Keratinocyte (primary cell): Measurements from ENCODE around the gene UMODL1. TPM values are rescaled to one million over a fixed set of nuclear protein-coding genes. Genes with fewer than 3 reads are reported as not detected.

ENCODE experiments used
- DNase-seq: peaks from one replicate; pipeline ENCODE4 v3.0.0-alpha.2; 2011; ENCODE audit warnings: low read depth, missing footprints, low spot score
- FAIRE-seq: peaks from 2 replicates; lab custom pipeline; 2011; peaks lifted over from hg19 to GRCh38; lab: Jason Lieb, UNC
- H2AFZ ChIP-seq: 2 replicates; pipeline ENCODE4 v1.6.0; 2012; ENCODE audit warnings: low read length, control low read depth, inconsistent platforms; ENCODE audit not compliant: control insufficient read depth
- H3K27ac ChIP-seq: 2 replicates; pipeline ENCODE4 v1.5.1; 2011; ENCODE audit warnings: low read length; ENCODE audit not compliant: control insufficient read depth, insufficient read depth
- H3K27me3 ChIP-seq: 3 replicates; pipeline ENCODE4 v1.6.0; 2011; ENCODE audit warnings: low read length; ENCODE audit not compliant: control insufficient read depth, insufficient read depth; ENCODE audit errors: extremely low read depth
- H3K36me3 ChIP-seq, 2 experiments: 2 replicates in 1 of 2; 3 replicates in 1 of 2; pipeline ENCODE4 v1.5.1; 2011; ENCODE audit warnings: low read length in 2 of 2, mild to moderate bottlenecking in 1 of 2; ENCODE audit not compliant: control insufficient read depth in 2 of 2, insufficient read depth in 2 of 2; ENCODE audit errors: extremely low read depth in 1 of 2
- H3K4me1 ChIP-seq: 3 replicates; pipeline ENCODE4 v1.5.1; 2011; ENCODE audit warnings: low read length; ENCODE audit not compliant: control insufficient read depth, insufficient read depth; ENCODE audit errors: extremely low read depth
- H3K4me2 ChIP-seq: 3 replicates; pipeline ENCODE4 v1.6.0; 2011; ENCODE audit warnings: low read depth, low read length; ENCODE audit not compliant: control insufficient read depth, insufficient read depth; ENCODE audit errors: extremely low read depth
- H3K4me3 ChIP-seq, 3 experiments: fragments of 200-600 bp in 1 of 3; sonication (generic) in 1 of 3; 2 replicates in 2 of 3; 3 replicates in 1 of 3; pipeline ENCODE4 v1.5.1; 2011 to 2016; ENCODE audit warnings: low read length in 3 of 3, mild to moderate bottlenecking in 3 of 3, control low read depth in 2 of 3, inconsistent platforms in 1 of 3, low read depth in 1 of 3, mixed read lengths in 1 of 3, mixed run types in 1 of 3, moderate library complexity in 1 of 3; ENCODE audit not compliant: control insufficient read depth in 2 of 3, insufficient read depth in 2 of 3; ENCODE audit errors: extremely low read depth in 1 of 3
- H3K79me2 ChIP-seq: 2 replicates; pipeline ENCODE4 v1.6.0; 2012; ENCODE audit warnings: low read length; ENCODE audit not compliant: control insufficient read depth, insufficient read depth
- H3K9ac ChIP-seq: 3 replicates; pipeline ENCODE4 v1.6.0; 2011; ENCODE audit warnings: low read length; ENCODE audit not compliant: control insufficient read depth, insufficient read depth; ENCODE audit errors: extremely low read depth
- H3K9me1 ChIP-seq: 3 replicates; pipeline ENCODE4 v1.6.0; 2011; ENCODE audit warnings: low read length; ENCODE audit not compliant: control insufficient read depth, insufficient read depth; ENCODE audit errors: extremely low read depth
- H3K9me3 ChIP-seq: 2 replicates; pipeline ENCODE4 v1.5.1; 2012; ENCODE audit warnings: low read depth, low read length; ENCODE audit not compliant: control insufficient read depth
- H4K20me1 ChIP-seq: 3 replicates; pipeline ENCODE4 v1.6.0; 2011; ENCODE audit warnings: low read length; ENCODE audit not compliant: control insufficient read depth, insufficient read depth; ENCODE audit errors: extremely low read depth
- CTCF ChIP-seq, 3 experiments: IDR thresholded peaks in 1 of 3; conservative IDR thresholded peaks in 1 of 3; optimal IDR thresholded peaks in 1 of 3; 2 replicates in 2 of 3; 3 replicates in 1 of 3; pipeline versions ENCODE3 to v1.5.1; 2011; ENCODE audit warnings: low read length in 3 of 3, mild to moderate bottlenecking in 3 of 3, moderate library complexity in 2 of 3, control low read depth in 1 of 3, inconsistent platforms in 1 of 3; ENCODE audit not compliant: insufficient read depth in 2 of 3; ENCODE audit errors: extremely low read depth in 1 of 3
- EZH2 ChIP-seq: IDR thresholded peaks from one replicate; pipeline ENCODE4 v1.6.1; 2012; ENCODE audit warnings: inconsistent platforms, mild to moderate bottlenecking, low read length, moderate library complexity
- dilution Hi-C: fragments of 300-500 bp; cut with MboI; formaldehyde crosslinking; loops from one replicate; pipeline ENCODE4 v1.7.0; 2020; ENCODE audit warnings: low sequenced_read_pairs; ENCODE audit not compliant: extremely low pct_ligation_motif_present
- polyA plus RNA-seq, 5 experiments: library from polyadenylated mRNA; depleted of rRNA in 3 of 5; stranded (reverse) in 3 of 5; stranded (forward) in 1 of 5; unstranded in 1 of 5; fragments of >200 nt; gene quantifications; 1 replicate in 1 of 5; 2 replicates in 3 of 5; 3 replicates in 1 of 5; pipeline versions ENCODE4 v1.2.1 to v1.2.3, GENCODE V29; 2011 to 2012; ENCODE audit warnings: missing spikeins in 2 of 5, low read depth in 1 of 5, low replicate concordance in 1 of 5

The UMODL1 gene
- polyA plus RNA-seq, 1 donor (not counting 4 experiments of a cell fraction or from before 2014, with no cell fraction given): 0.03 TPM

- FAIRE-seq: no peak
- H3K4me3 ChIP-seq: no peak overlapping the region
Measured at GRCh38 chr21:42120903-42121535, 49.9 kb downstream of the UMODL1 start.

GRCh38 chr21:42121794-42122193 lies 50.7 kb downstream of the UMODL1 start:
- Histone ChIP-seq H3K27me3 (peaks cover 17% of the 10 kb centered on the region), H4K20me1 (no peaks in the 10 kb centered on the region), H3K9ac (no peak overlapping the region), H3K4me3 (no peak overlapping the region), H3K36me3 (no peaks in the 10 kb centered on the region), H3K27ac (no peak overlapping the region), H3K4me2 (no peak overlapping the region), H3K9me1 (peaks cover 2% of the 10 kb centered on the region), H3K9me3 (no peaks in the 10 kb centered on the region), H3K4me1 (peaks cover 27% of the 10 kb centered on the region), H2AFZ (no peak overlapping the region), H3K79me2 (no peaks in the 10 kb centered on the region)
- dilution Hi-C loops: no loop called here
- TF ChIP-seq CTCF (optimal IDR thresholded peaks at IDR 0.05 in 1 of 3, IDR thresholded peaks at IDR 0.05 in 1 of 3, conservative IDR thresholded peaks at IDR 0.05 in 1 of 3; ENCODE audit: extremely low read depth in 1 of 3, insufficient read depth in 2 of 3, low read length in 3 of 3) (no peak), EZH2 (no peak)
- FAIRE-seq: peak; percentile 63
- no peak for DNase-seq

More at GRCh38 chr21:42120903-42121535, 49.9 kb downstream of the UMODL1 start:
- DNase-seq: no peak
- dilution Hi-C loops: no loop called here
- H3K27me3 ChIP-seq: peaks cover 17% of the 10 kb centered on the region
- no peaks in the 10 kb centered on the region for H3K36me3 ChIP-seq
- H2AFZ ChIP-seq: no peak overlapping the region
- no peak overlapping the region for H3K27ac ChIP-seq
- H3K9me3 ChIP-seq: no peaks in the 10 kb centered on the region
- TF ChIP-seq EZH2 (no peak), CTCF (optimal IDR thresholded peaks at IDR 0.05 in 1 of 3, IDR thresholded peaks at IDR 0.05 in 1 of 3, conservative IDR thresholded peaks at IDR 0.05 in 1 of 3; ENCODE audit: extremely low read depth in 1 of 3, insufficient read depth in 2 of 3, low read length in 3 of 3) (no peak)
- no peak overlapping the region for H3K9ac ChIP-seq
- no peaks in the 10 kb centered on the region for H4K20me1 ChIP-seq
- H3K4me2 ChIP-seq: no peak overlapping the region
- peaks cover 27% of the 10 kb centered on the region for H3K4me1 ChIP-seq
- H3K79me2 ChIP-seq: no peaks in the 10 kb centered on the region
- peaks cover 2% of the 10 kb centered on the region for H3K9me1 ChIP-seq
